ENCODE measurements around the gene DPF3.

Gene DPF3

GRCh38 chr14:72893636-72894322, at the start of gene DPF3:
DPF3 (minus strand) TSS chr14:72894101; CDS start chr14:72894088, 13 bp downstream.
- DNase-seq = peak; percentile 80

GRCh38 chr14:72942934-72943333, 49.0 kb upstream of the DPF3 start:
- no peak for DNase-seq

- DNase-seq = no peak
Measured at GRCh38 chr14:72941286-72941985, 47.5 kb upstream of the DPF3 start.

GRCh38 chr14:72939630-72940029, 45.7 kb upstream of the DPF3 start:
- no peak for DNase-seq

- no peak for DNase-seq
Measured at GRCh38 chr14:72932893-72933292, 39.0 kb upstream of the DPF3 start.

GRCh38 chr14:72929316-72930080, 35.6 kb upstream of the DPF3 start:
- DNase-seq = no peak

GRCh38 chr14:72928872-72929271, 35.0 kb upstream of the DPF3 start:
- no peak for DNase-seq

- peak; percentile 97 for DNase-seq
Measured at GRCh38 chr14:72926292-72927028, 32.6 kb upstream of the DPF3 start, which contains the start of gene DCAF4. DCAF4 (plus strand) TSS chr14:72926464; CDS start chr14:72937979, 11,515 bp downstream.

GRCh38 chr14:72925815-72926291, 32.0 kb upstream of the DPF3 start:
- no peak for DNase-seq

GRCh38 chr14:72925171-72925759, 31.4 kb upstream of the DPF3 start:
- no peak for DNase-seq

- DNase-seq = no peak
Measured at GRCh38 chr14:72924337-72924736, 30.4 kb upstream of the DPF3 start.

GRCh38 chr14:72921396-72921795, 27.5 kb upstream of the DPF3 start:
- no peak for DNase-seq

GRCh38 chr14:72920008-72920407, 26.1 kb upstream of the DPF3 start:
- no peak for DNase-seq

- DNase-seq = no peak
Measured at GRCh38 chr14:72917094-72917802, 23.3 kb upstream of the DPF3 start.

- DNase-seq = no peak
Measured at GRCh38 chr14:72916174-72916573, 22.3 kb upstream of the DPF3 start.

- DNase-seq = no peak
Measured at GRCh38 chr14:72913809-72914208, 19.9 kb upstream of the DPF3 start.

- no peak for DNase-seq
Measured at GRCh38 chr14:72909163-72909562, 15.3 kb upstream of the DPF3 start.

- DNase-seq = no peak
Measured at GRCh38 chr14:72907886-72908285, 14.0 kb upstream of the DPF3 start.

- no peak for DNase-seq
Measured at GRCh38 chr14:72906879-72907278, 13.0 kb upstream of the DPF3 start.

- no peak for DNase-seq
Measured at GRCh38 chr14:72906316-72906715, 12.4 kb upstream of the DPF3 start.

- no peak for DNase-seq
Measured at GRCh38 chr14:72904840-72905561, 11.1 kb upstream of the DPF3 start.

Measured in NCI-H446 treated with DMSO at 0.1 percent for 48 hours (cell line).